Measurements from ENCODE around the gene EXOC1. TPM values are rescaled to one million over a fixed set of nuclear protein-coding genes. Genes with fewer than 3 reads are reported as not detected.

The EXOC1 gene
- total and polyA plus RNA-seq, 2 experiments from 2014 or later, result 13.4 to 22.2 TPM

- Mint-ChIP-seq H3K9me3 (peaks cover 29% of the 10 kb centered on the region), H3K4me1 (peaks cover 6% of the 10 kb centered on the region; the same call in 2 of the 3 replicates), H3K27me3 (ENCODE audit: insufficient read depth, low read depth, poor library complexity) (no peaks in the 10 kb centered on the region), H3K4me3 (no peak overlapping the region), H3K36me3 (ENCODE audit: low read depth) (peaks cover 10% of the 10 kb centered on the region), H3K27ac (no peak overlapping the region)
- Histone ChIP-seq H3K79me2 (replicated peaks; ENCODE audit: insufficient read depth) (no peaks in the 10 kb centered on the region), H3K4me2 (no peak overlapping the region), H3K4me3 (no peak overlapping the region), H3K36me3 (ENCODE audit: insufficient read depth) (no peaks in the 10 kb centered on the region), H3K4me1 (ENCODE audit: insufficient read depth) (no peaks in the 10 kb centered on the region), H3F3A (replicated peaks; ENCODE audit: low read depth) (no peaks in the 10 kb centered on the region), H3K27me3 (ENCODE audit: insufficient read depth) (no peaks in the 10 kb centered on the region), H2AFZ (no peak overlapping the region), H3K9me2 (ENCODE audit: insufficient read depth) (0 out of 2 replicates have a peak, but pooled peaks cover 2% of the 10 kb centered on the region), H3K27ac (ENCODE audit: low read depth) (no peak overlapping the region), H4K20me1 (replicated peaks; ENCODE audit: insufficient read depth) (no peaks in the 10 kb centered on the region)
- no peak for TF ChIP-seq ZNF462 (CRISPR knock-in tag; IDR thresholded peaks at IDR 0.05)
- no peak for TF ChIP-seq ETS1 (IDR thresholded peaks at IDR 0.05)
- no peak for TF ChIP-seq JUNB (IDR thresholded peaks at IDR 0.05; ENCODE audit: unreplicated experiment)
- no peak for TF ChIP-seq STAT1 (IDR thresholded peaks at IDR 0.05; ENCODE audit: unreplicated experiment)
- no peak for TF ChIP-seq POLR2AphosphoS5 (IDR thresholded peaks at IDR 0.05; ENCODE audit: low read depth)
- no peak for TF ChIP-seq ZNF331 (CRISPR knock-in tag; IDR thresholded peaks at IDR 0.05; ENCODE audit: low read depth)
- no peak for TF ChIP-seq EZH2phosphoT487 (IDR thresholded peaks at IDR 0.05; ENCODE audit: unreplicated experiment)
- no peak for TF ChIP-seq CTCF (conservative IDR thresholded peaks at IDR 0.05; ENCODE audit: low read depth in 2 of 2)
- TF ChIP-seq CREB1 (CRISPR knock-in tag; IDR thresholded peaks at IDR 0.05; ENCODE audit: low read depth), result no peak
- DNase-seq (ENCODE audit: low spot score) (no peak), ATAC-seq (no peak)
Measured at GRCh38 chr4:55938481-55938880, 85.0 kb downstream of the EXOC1 start.
